OCI-LY3 (cell line): ENCODE data around the gene SHTN1.

ENCODE experiments used
- H2AFZ ChIP-seq: fragments of 200-600, 300-600 bp; shearing (Covaris generic); 2 replicates; pipeline ENCODE4 v1.6.0; 2014; ENCODE audit warnings: antibody characterized with exemption, low read depth, low read length
- H3K27ac ChIP-seq: fragments of 200-600, 300-600 bp; sonication (generic); 2 replicates; pipeline ENCODE4 v1.5.1; 2014; ENCODE audit warnings: mild to moderate bottlenecking, low read length, moderate library complexity, mixed read lengths
- H3K27me3 ChIP-seq: fragments of 200-600, 300-600 bp; sonication (generic); 2 replicates; pipeline ENCODE4 v1.6.1; 2014; ENCODE audit warnings: low read depth, low read length, mixed read lengths
- H3K36me3 ChIP-seq: fragments of 200-600, 300-600 bp; sonication (generic); replicated peaks from 2 replicates; pipeline ENCODE3; 2014; ENCODE audit warnings: low read depth, low read length, mixed read lengths
- H3K4me1 ChIP-seq: fragments of 300-600, 200-600 bp; sonication (generic); 2 replicates; pipeline ENCODE4 v1.6.1; 2014; ENCODE audit warnings: low read length, mixed read lengths
- H3K4me2 ChIP-seq: fragments of 200-600, 300-600 bp; sonication (generic); 2 replicates; pipeline ENCODE4 v1.6.1; 2014; ENCODE audit warnings: low read length, mixed read lengths
- H3K4me3 ChIP-seq: fragments of 300-600, 200-600 bp; sonication (generic); 2 replicates; pipeline ENCODE4 v1.5.1; 2014; ENCODE audit warnings: antibody characterized with exemption, mild to moderate bottlenecking, low read length, moderate library complexity
- H3K79me2 ChIP-seq: fragments of 300-600, 200-600 bp; shearing (Covaris generic); 2 replicates; pipeline ENCODE4 v1.6.1; 2014; ENCODE audit warnings: mild to moderate bottlenecking, low read length, mixed read lengths
- H3K9ac ChIP-seq: fragments of 300-600, 200-600 bp; shearing (Covaris generic); 2 replicates; pipeline ENCODE4 v1.6.0; 2014; ENCODE audit warnings: mild to moderate bottlenecking, low read length, moderate library complexity
- H3K9me3 ChIP-seq: fragments of 200-600, 300-600 bp; shearing (Covaris generic); 2 replicates; pipeline ENCODE4 v1.6.1; 2014; ENCODE audit warnings: low read length, mixed read lengths; ENCODE audit not compliant: insufficient read depth
- H4K20me1 ChIP-seq: fragments of 200-600, 300-600 bp; sonication (generic); 2 replicates; pipeline ENCODE4 v1.6.1; 2016; ENCODE audit warnings: low read length, mixed read lengths; ENCODE audit not compliant: insufficient read depth
- EZH2phosphoT487 ChIP-seq: fragments of 200-600 bp; shearing (Covaris generic); IDR thresholded peaks from 2 replicates; pipeline ENCODE4 v1.6.1; 2018; ENCODE audit warnings: antibody characterized with exemption, mixed run types, low read depth
- TF ChIP-seq, protein P1 (sequence below): fragments of 200-600, 300-600 bp; sonication (generic); IDR thresholded peaks from 2 replicates; pipeline ENCODE4 v1.5.1; 2014; ENCODE audit warnings: antibody characterized with exemption, low read length, low read depth

SHTN1 gene

DNA sequence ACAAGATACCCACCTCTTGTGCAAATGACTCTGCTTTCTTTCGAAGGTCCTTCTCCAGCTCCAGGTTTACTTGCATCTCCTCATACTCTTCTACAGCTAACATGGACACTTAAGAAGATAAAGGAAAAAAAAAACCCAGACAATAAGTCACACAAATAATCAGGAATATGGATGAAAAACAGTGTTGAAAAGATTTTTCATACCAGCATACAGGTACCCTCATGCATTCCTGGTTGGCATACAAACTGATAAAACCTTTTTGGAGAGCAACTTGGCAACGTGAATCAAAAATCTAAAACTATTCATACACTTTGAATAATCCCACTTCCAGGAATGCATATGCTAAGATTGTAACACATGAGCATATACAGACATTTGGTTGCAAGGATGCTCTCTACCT is 60.1 kb downstream of the SHTN1 start:
- no peaks in the 10 kb centered on the region for H3K9me3 ChIP-seq

DNA sequence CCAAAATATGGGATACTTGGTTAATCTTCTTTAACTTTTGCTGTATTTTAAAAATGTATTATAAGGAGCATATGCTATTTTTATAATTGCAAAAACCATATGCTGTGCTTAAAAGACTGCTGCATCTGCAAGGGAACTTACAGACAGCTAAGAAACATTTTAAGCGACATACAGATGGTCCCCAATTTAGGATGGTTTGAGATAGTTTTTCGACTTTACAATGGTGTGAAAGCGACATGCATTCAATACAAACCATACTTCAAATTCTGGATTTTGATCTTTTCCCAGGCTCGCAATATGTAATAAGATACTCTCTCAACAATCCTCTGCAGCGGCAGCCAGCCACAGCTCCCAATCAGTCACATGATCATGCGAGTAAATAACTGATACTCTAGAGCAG is 73.2 kb downstream of the SHTN1 start:
- no peak overlapping the region for H3K4me2 ChIP-seq
- H2AFZ ChIP-seq: no peak overlapping the region
- no peaks in the 10 kb centered on the region for H3K9me3 ChIP-seq
- no peaks in the 10 kb centered on the region for H3K27me3 ChIP-seq
- no peak overlapping the region for H3K27ac ChIP-seq
- no peak overlapping the region for H3K4me3 ChIP-seq
- no peaks in the 10 kb centered on the region for H3K4me1 ChIP-seq
- no peaks in the 10 kb centered on the region for H3K79me2 ChIP-seq
- H3K36me3 ChIP-seq: no peaks in the 10 kb centered on the region
- no peak overlapping the region for H3K9ac ChIP-seq
- TF ChIP-seq, protein P1, sequence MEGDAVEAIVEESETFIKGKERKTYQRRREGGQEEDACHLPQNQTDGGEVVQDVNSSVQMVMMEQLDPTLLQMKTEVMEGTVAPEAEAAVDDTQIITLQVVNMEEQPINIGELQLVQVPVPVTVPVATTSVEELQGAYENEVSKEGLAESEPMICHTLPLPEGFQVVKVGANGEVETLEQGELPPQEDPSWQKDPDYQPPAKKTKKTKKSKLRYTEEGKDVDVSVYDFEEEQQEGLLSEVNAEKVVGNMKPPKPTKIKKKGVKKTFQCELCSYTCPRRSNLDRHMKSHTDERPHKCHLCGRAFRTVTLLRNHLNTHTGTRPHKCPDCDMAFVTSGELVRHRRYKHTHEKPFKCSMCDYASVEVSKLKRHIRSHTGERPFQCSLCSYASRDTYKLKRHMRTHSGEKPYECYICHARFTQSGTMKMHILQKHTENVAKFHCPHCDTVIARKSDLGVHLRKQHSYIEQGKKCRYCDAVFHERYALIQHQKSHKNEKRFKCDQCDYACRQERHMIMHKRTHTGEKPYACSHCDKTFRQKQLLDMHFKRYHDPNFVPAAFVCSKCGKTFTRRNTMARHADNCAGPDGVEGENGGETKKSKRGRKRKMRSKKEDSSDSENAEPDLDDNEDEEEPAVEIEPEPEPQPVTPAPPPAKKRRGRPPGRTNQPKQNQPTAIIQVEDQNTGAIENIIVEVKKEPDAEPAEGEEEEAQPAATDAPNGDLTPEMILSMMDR: no peak
- no peak for TF ChIP-seq EZH2phosphoT487
- no peaks in the 10 kb centered on the region for H4K20me1 ChIP-seq

More for the DNA sequence above, 60.1 kb downstream of the SHTN1 start:
- TF ChIP-seq EZH2phosphoT487: no peak
- TF ChIP-seq, protein P1: no peak
- no peaks in the 10 kb centered on the region for H3K36me3 ChIP-seq
- no peaks in the 10 kb centered on the region for H3K79me2 ChIP-seq
- no peak overlapping the region for H3K4me3 ChIP-seq
- no peak overlapping the region for H2AFZ ChIP-seq
- no peak overlapping the region for H3K4me2 ChIP-seq
- H3K4me1 ChIP-seq: peaks cover 22% of the 10 kb centered on the region
- H4K20me1 ChIP-seq: no peaks in the 10 kb centered on the region
- H3K27ac ChIP-seq: no peak overlapping the region
- H3K27me3 ChIP-seq: no peaks in the 10 kb centered on the region
- H3K9ac ChIP-seq: no peak overlapping the region

DNA sequence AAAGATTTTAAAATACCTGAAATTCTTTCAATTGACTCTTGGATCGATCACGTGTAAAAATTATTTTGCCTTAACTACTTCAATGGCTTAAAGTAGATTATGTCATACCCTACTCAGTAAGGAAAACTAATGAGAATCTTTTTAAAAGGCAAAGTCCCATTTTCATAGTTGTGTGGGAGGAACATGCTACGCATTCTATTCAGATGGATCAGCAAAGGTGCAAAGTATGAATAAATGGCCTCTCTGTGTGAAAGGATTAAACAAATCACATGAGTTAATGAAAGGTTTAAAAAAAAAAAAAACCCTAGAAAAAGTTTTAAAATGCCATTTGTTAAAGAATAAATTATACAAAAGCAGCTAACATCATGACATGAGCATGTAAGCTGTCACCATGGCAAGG is 78.6 kb downstream of the SHTN1 start:
- no peaks in the 10 kb centered on the region for H3K9me3 ChIP-seq
- no peak overlapping the region for H2AFZ ChIP-seq
- no peaks in the 10 kb centered on the region for H3K4me1 ChIP-seq
- no peak overlapping the region for H3K4me3 ChIP-seq
- H3K79me2 ChIP-seq: no peaks in the 10 kb centered on the region
- H3K4me2 ChIP-seq: no peak overlapping the region
- TF ChIP-seq, protein P1: no peak
- no peak for TF ChIP-seq EZH2phosphoT487
- H3K9ac ChIP-seq: no peak overlapping the region
- H3K27me3 ChIP-seq: no peaks in the 10 kb centered on the region
- no peaks in the 10 kb centered on the region for H3K36me3 ChIP-seq
- H4K20me1 ChIP-seq: no peaks in the 10 kb centered on the region
- H3K27ac ChIP-seq: no peak overlapping the region

DNA sequence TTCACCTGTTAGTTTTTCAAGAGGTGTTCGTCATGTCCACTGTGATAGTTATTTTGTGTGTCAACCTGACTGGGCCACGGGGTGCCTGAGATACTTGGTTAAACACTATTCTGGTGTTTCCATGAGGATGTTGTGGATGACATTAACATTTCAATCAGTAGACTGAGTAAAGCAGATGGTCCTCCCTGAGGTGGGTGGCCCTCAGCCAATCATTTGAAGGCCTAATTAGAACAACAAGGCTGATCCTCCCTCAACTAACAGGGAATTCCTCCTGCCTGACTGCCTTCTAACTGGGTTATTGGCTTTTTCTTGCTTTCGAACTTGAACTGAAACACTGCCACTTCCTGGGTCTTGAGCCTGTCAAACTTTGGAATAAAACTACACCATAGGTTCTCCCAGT is 79.9 kb downstream of the SHTN1 start:
- no peak overlapping the region for H3K9ac ChIP-seq
- H3K27ac ChIP-seq: no peak overlapping the region
- TF ChIP-seq, protein P1: no peak
- TF ChIP-seq EZH2phosphoT487: no peak
- H3K4me2 ChIP-seq: no peak overlapping the region
- no peaks in the 10 kb centered on the region for H3K9me3 ChIP-seq
- no peaks in the 10 kb centered on the region for H3K27me3 ChIP-seq
- no peak overlapping the region for H2AFZ ChIP-seq
- H4K20me1 ChIP-seq: no peaks in the 10 kb centered on the region
- H3K4me1 ChIP-seq: no peaks in the 10 kb centered on the region
- no peak overlapping the region for H3K4me3 ChIP-seq
- no peaks in the 10 kb centered on the region for H3K79me2 ChIP-seq
- H3K36me3 ChIP-seq: no peaks in the 10 kb centered on the region
